ENCODE data around the gene ERC1.

GRCh38 chr12:1213205-1213604 lies 222.2 kb downstream of the ERC1 start:
- TF ChIP-seq ZBTB9 (CRISPR knock-in tag; IDR thresholded peaks at IDR 0.05): no peak
- no peak for TF ChIP-seq BCL6 (CRISPR knock-in tag; IDR thresholded peaks at IDR 0.05)
- TF ChIP-seq PBX2 (CRISPR knock-in tag; IDR thresholded peaks at IDR 0.05; ENCODE audit: low read depth): no peak
- no peak for TF ChIP-seq PBX2 (tag; conservative IDR thresholded peaks at IDR 0.05; ENCODE audit: low read depth)

Data from K562 (cell line).